Measurements from ENCODE around the gene ENTR1.

The ENTR1 gene

GRCh38 chr9:136361047-136361753 lies 49.2 kb downstream of the ENTR1 start:
- no peak for DNase-seq (ENCODE audit: low spot score)

GRCh38 chr9:136359774-136360718 lies 50.4 kb downstream of the ENTR1 start:
- no peak for DNase-seq (ENCODE audit: low spot score)

GRCh38 chr9:136358888-136359287 lies 51.5 kb downstream of the ENTR1 start:
- no peak for DNase-seq (ENCODE audit: low spot score)

GRCh38 chr9:136358016-136358415 lies 52.4 kb downstream of the ENTR1 start:
- DNase-seq (ENCODE audit: low spot score), result no peak

- DNase-seq (ENCODE audit: low spot score), result no peak
Observed at GRCh38 chr9:136357202-136357725, 53.1 kb downstream of the ENTR1 start.

GRCh38 chr9:136355616-136356557 lies 54.5 kb downstream of the ENTR1 start:
- DNase-seq (ENCODE audit: low spot score), result no peak

GRCh38 chr9:136354592-136355085 lies 55.8 kb downstream of the ENTR1 start:
- no peak for DNase-seq (ENCODE audit: low spot score)

GRCh38 chr9:136353757-136354488 lies 56.5 kb downstream of the ENTR1 start:
- no peak for DNase-seq (ENCODE audit: low spot score)

GRCh38 chr9:136353088-136353487 lies 57.3 kb downstream of the ENTR1 start:
- DNase-seq (ENCODE audit: low spot score), result no peak

GRCh38 chr9:136352682-136353081 lies 57.7 kb downstream of the ENTR1 start:
- peak; percentile 45 for DNase-seq (ENCODE audit: low spot score)
